Measurements from ENCODE around the gene E2F8. TPM values are rescaled to one million over a fixed set of nuclear protein-coding genes. Genes with fewer than 3 reads are reported as not detected.

E2F8 gene
- total and polyA plus RNA-seq, 9 of the 15 experiments (the other 6 are each of a cell fraction or from before 2014, with no cell fraction given): 6.9 to 23.6 (median 12.1) TPM

GRCh38 chr11:19241260-19242178 is 774 bp upstream of the E2F8 start (continued):
- TF ChIP-seq THAP12 (CRISPR knock-in tag; IDR thresholded peaks at IDR 0.05): peak; percentile 48; the same call in 1 of the 2 replicates
- TF ChIP-seq FOXM1 (IDR thresholded peaks at IDR 0.05; ENCODE audit: low read depth): no peak
- TF ChIP-seq FOXM1 (CRISPR knock-in tag; IDR thresholded peaks at IDR 0.05; ENCODE audit: low read depth): peak; percentile 0; the same call in 1 of the 2 replicates
- no peak for TF ChIP-seq LARP7 (IDR thresholded peaks at IDR 0.05)
- TF ChIP-seq ZNF668 (CRISPR knock-in tag; IDR thresholded peaks at IDR 0.05): no peak
- no peak for TF ChIP-seq MITF (IDR thresholded peaks at IDR 0.05)
- no peak for TF ChIP-seq PURB (CRISPR knock-in tag; IDR thresholded peaks at IDR 0.05; ENCODE audit: low read depth)
- TF ChIP-seq LCOR (CRISPR knock-in tag; IDR thresholded peaks at IDR 0.05): no peak
- TF ChIP-seq ZNF431 (CRISPR knock-in tag; IDR thresholded peaks at IDR 0.05): no peak
- peak; percentile 10 for TF ChIP-seq CCNT2 (IDR thresholded peaks at IDR 0.05; ENCODE audit: borderline replicate concordance, extremely low read depth, insufficient read length, low read depth, low read length)
- peak; percentile 89; the same call in 1 of the 2 replicates for TF ChIP-seq ZNF282 (CRISPR knock-in tag; IDR thresholded peaks at IDR 0.05)
- TF ChIP-seq MCM5 (IDR thresholded peaks at IDR 0.05; ENCODE audit: low read depth): no peak
- TF ChIP-seq HMBOX1 (IDR thresholded peaks at IDR 0.05): no peak
- no peak for TF ChIP-seq ELF4 (CRISPR knock-in tag; IDR thresholded peaks at IDR 0.05)
- TF ChIP-seq RAD51 (IDR thresholded peaks at IDR 0.05; ENCODE audit: borderline replicate concordance, low read depth): no peak
- TF ChIP-seq SIN3B (IDR thresholded peaks at IDR 0.05; ENCODE audit: low read depth): 0 out of 2 replicates have a peak, but pooled peaks have one; percentile 27
- TF ChIP-seq HMGN3 (IDR thresholded peaks at IDR 0.05; ENCODE audit: borderline replicate concordance, extremely low read depth, insufficient read length, low read depth, low read length): peak; percentile 9
- TF ChIP-seq SMARCE1 (IDR thresholded peaks at IDR 0.05): no peak
- TF ChIP-seq E4F1 (CRISPR knock-in tag; IDR thresholded peaks at IDR 0.05; ENCODE audit: borderline replicate concordance): no peak
- TF ChIP-seq SLC30A9 (CRISPR knock-in tag; IDR thresholded peaks at IDR 0.05): no peak

Data from K562 (cell line).